Tibial nerve (tissue), 4 donors: ENCODE measurements around the gene GMPR2.

Experiments used
- CTCF ChIP-seq, 5 experiments: fragments of 200-600 bp in 3 of 5; fragments of 450-650 bp in 2 of 5; sonication (generic) in 3 of 5; IDR thresholded peaks; one replicate each; pipeline ENCODE4 v1.5.1; 2016 to 2019; ENCODE audit warnings: antibody characterized with exemption in 5 of 5, mild to moderate bottlenecking in 3 of 5, moderate library complexity in 2 of 5
- EP300 ChIP-seq, 2 donors: sonication (generic); formaldehyde crosslinking; IDR thresholded peaks; one replicate each; pipeline ENCODE4 v1.6.1; 2017; ENCODE audit warnings: antibody characterized with exemption in 2 of 2, mild to moderate bottlenecking in 1 of 2
- POLR2A ChIP-seq, 2 donors: fragments of 450-650 bp; IDR thresholded peaks; one replicate each; pipeline ENCODE4 v1.6.1; 2017; ENCODE audit warnings: antibody characterized with exemption in 2 of 2, mild to moderate bottlenecking in 2 of 2, moderate library complexity in 2 of 2

- TF ChIP-seq CTCF (IDR thresholded peaks at IDR 0.05) (no peak), EP300 (IDR thresholded peaks at IDR 0.05) (no peak), POLR2A (IDR thresholded peaks at IDR 0.05) (no peak)
These were observed 39.1 kb downstream of the GMPR2 start for GRCh38 chr14:24271834-24272263.
